ENCODE measurements around the gene TBC1D22B.

Gene TBC1D22B

GRCh38 chr6:37222125-37222967 is 35.2 kb upstream of the TBC1D22B start:
- Histone ChIP-seq H3K27me3 (ENCODE audit: control insufficient read depth, low read length) (no peaks in the 10 kb centered on the region), H4K20me1 (ENCODE audit: control insufficient read depth, insufficient read depth, low read depth, low read length) (no peaks in the 10 kb centered on the region), H3K4me3 (ENCODE audit: low read length) (peak overlapping the region; percentile 71), H3K36me3 (ENCODE audit: control insufficient read depth, low read length) (no peaks in the 10 kb centered on the region), H3K4me2 (ENCODE audit: low read length) (peak overlapping the region; percentile 85), H3K9me2 (replicated peaks; ENCODE audit: control insufficient read depth, low read length) (no peaks in the 10 kb centered on the region), H3K4me1 (ENCODE audit: control insufficient read depth, low read length) (peaks cover 15% of the 10 kb centered on the region), H3K79me2 (ENCODE audit: control insufficient read depth, low read length) (no peaks in the 10 kb centered on the region), H3F3A (ENCODE audit: control insufficient read depth, insufficient read depth) (peaks cover 9% of the 10 kb centered on the region), H3K27ac (ENCODE audit: low read depth, low read length) (no peak overlapping the region), H3K9me3 (ENCODE audit: control insufficient read depth, insufficient read depth, low read length) (no peaks in the 10 kb centered on the region)
- no peak for TF ChIP-seq EZH2phosphoT487 (IDR thresholded peaks at IDR 0.05; ENCODE audit: borderline replicate concordance, low read length)

GRCh38 chr6:37222992-37223391 is 34.6 kb upstream of the TBC1D22B start:
- peaks cover 9% of the 10 kb centered on the region for H3F3A ChIP-seq (ENCODE audit: control insufficient read depth, insufficient read depth)
- H3K27me3 ChIP-seq (ENCODE audit: control insufficient read depth, low read length), result no peaks in the 10 kb centered on the region
- peak overlapping the region; percentile 71 for H3K4me3 ChIP-seq (ENCODE audit: low read length)
- no peaks in the 10 kb centered on the region for H3K9me3 ChIP-seq (ENCODE audit: control insufficient read depth, insufficient read depth, low read length)
- H3K79me2 ChIP-seq (ENCODE audit: control insufficient read depth, low read length), result no peaks in the 10 kb centered on the region
- H4K20me1 ChIP-seq (ENCODE audit: control insufficient read depth, insufficient read depth, low read depth, low read length), result no peaks in the 10 kb centered on the region
- H3K4me2 ChIP-seq (ENCODE audit: low read length), result peak overlapping the region; percentile 85
- no peak overlapping the region for H3K27ac ChIP-seq (ENCODE audit: low read depth, low read length)
- no peaks in the 10 kb centered on the region for H3K9me2 ChIP-seq (replicated peaks; ENCODE audit: control insufficient read depth, low read length)
- TF ChIP-seq EZH2phosphoT487 (IDR thresholded peaks at IDR 0.05; ENCODE audit: borderline replicate concordance, low read length), result no peak
- TF ChIP-seq CTCF (IDR thresholded peaks at IDR 0.05; ENCODE audit: low read depth, low read length, poor library complexity, severe bottlenecking), result no peak
- H3K4me1 ChIP-seq (ENCODE audit: control insufficient read depth, low read length), result peaks cover 15% of the 10 kb centered on the region
- H3K36me3 ChIP-seq (ENCODE audit: control insufficient read depth, low read length), result no peaks in the 10 kb centered on the region

GRCh38 chr6:37225350-37226169 is 32.0 kb upstream of the TBC1D22B start:
- Histone ChIP-seq H3K4me2 (ENCODE audit: low read length) (no peak overlapping the region), H3K4me1 (ENCODE audit: control insufficient read depth, low read length) (peaks cover 15% of the 10 kb centered on the region), H3K9me2 (replicated peaks; ENCODE audit: control insufficient read depth, low read length) (no peaks in the 10 kb centered on the region), H3K79me2 (ENCODE audit: control insufficient read depth, low read length) (no peaks in the 10 kb centered on the region), H3K27me3 (ENCODE audit: control insufficient read depth, low read length) (peaks cover 6% of the 10 kb centered on the region; the same call in 1 of the 2 replicates), H3K4me3 (ENCODE audit: low read length) (no peak overlapping the region), H3K9me3 (ENCODE audit: control insufficient read depth, insufficient read depth, low read length) (no peaks in the 10 kb centered on the region), H3K36me3 (ENCODE audit: control insufficient read depth, low read length) (no peaks in the 10 kb centered on the region), H4K20me1 (ENCODE audit: control insufficient read depth, insufficient read depth, low read depth, low read length) (no peaks in the 10 kb centered on the region), H3F3A (ENCODE audit: control insufficient read depth, insufficient read depth) (peaks cover 1% of the 10 kb centered on the region; the same call in 1 of the 2 replicates), H3K27ac (ENCODE audit: low read depth, low read length) (no peak overlapping the region)
- no peak for TF ChIP-seq EZH2phosphoT487 (IDR thresholded peaks at IDR 0.05; ENCODE audit: borderline replicate concordance, low read length)

GRCh38 chr6:37230104-37230503 is 27.5 kb upstream of the TBC1D22B start:
- TF ChIP-seq CTCF (IDR thresholded peaks at IDR 0.05; ENCODE audit: low read depth, low read length, poor library complexity, severe bottlenecking) (no peak), EZH2phosphoT487 (IDR thresholded peaks at IDR 0.05; ENCODE audit: borderline replicate concordance, low read length) (no peak)
- no peaks in the 10 kb centered on the region for H3K9me3 ChIP-seq (ENCODE audit: control insufficient read depth, insufficient read depth, low read length)
- no peak overlapping the region for H3K4me2 ChIP-seq (ENCODE audit: low read length)
- H3K4me1 ChIP-seq (ENCODE audit: control insufficient read depth, low read length), result no peaks in the 10 kb centered on the region
- H3K79me2 ChIP-seq (ENCODE audit: control insufficient read depth, low read length), result no peaks in the 10 kb centered on the region
- H3K9me2 ChIP-seq (replicated peaks; ENCODE audit: control insufficient read depth, low read length), result no peaks in the 10 kb centered on the region
- H4K20me1 ChIP-seq (ENCODE audit: control insufficient read depth, insufficient read depth, low read depth, low read length), result no peaks in the 10 kb centered on the region
- no peaks in the 10 kb centered on the region for H3F3A ChIP-seq (ENCODE audit: control insufficient read depth, insufficient read depth)
- no peak overlapping the region for H3K4me3 ChIP-seq (ENCODE audit: low read length)
- peaks cover 10% of the 10 kb centered on the region; the same call in 1 of the 2 replicates for H3K27me3 ChIP-seq (ENCODE audit: control insufficient read depth, low read length)
- H3K27ac ChIP-seq (ENCODE audit: low read depth, low read length), result no peak overlapping the region
- H3K36me3 ChIP-seq (ENCODE audit: control insufficient read depth, low read length), result no peaks in the 10 kb centered on the region

Measured in DOHH2 (cell line).